GM12875 (cell line): ENCODE data around the gene PTPRG.

Source experiments
- H3K4me3 ChIP-seq: one replicate; pipeline ENCODE4 v1.5.1; 2011; ENCODE audit warnings: low read depth, low read length, control low read depth
- CTCF ChIP-seq: IDR thresholded peaks from 2 replicates; pipeline ENCODE4 v1.5.1; 2011; ENCODE audit warnings: low read depth, mild to moderate bottlenecking, control low read depth, inconsistent platforms, low read length, moderate library complexity, borderline replicate concordance; ENCODE audit not compliant: insufficient read depth

Gene PTPRG

GRCh38 chr3:61780455-61781228, 219.3 kb downstream of the PTPRG start:
- TF ChIP-seq CTCF, result no peak
- H3K4me3 ChIP-seq, result no peak overlapping the region

GRCh38 chr3:61783993-61784718, 222.8 kb downstream of the PTPRG start:
- no peak for TF ChIP-seq CTCF
- no peak overlapping the region for H3K4me3 ChIP-seq

- TF ChIP-seq CTCF, result no peak
- H3K4me3 ChIP-seq, result no peak overlapping the region
Measured at GRCh38 chr3:61788623-61789507, 227.5 kb downstream of the PTPRG start.

- H3K4me3 ChIP-seq, result no peak overlapping the region
- TF ChIP-seq CTCF, result no peak
Measured at GRCh38 chr3:61789861-61790260, 228.5 kb downstream of the PTPRG start.

- no peak overlapping the region for H3K4me3 ChIP-seq
Measured at GRCh38 chr3:61790411-61790810, 229.0 kb downstream of the PTPRG start.

GRCh38 chr3:61793056-61793455, 231.7 kb downstream of the PTPRG start:
- no peak for TF ChIP-seq CTCF
- no peak overlapping the region for H3K4me3 ChIP-seq

More at GRCh38 chr3:61790411-61790810, 229.0 kb downstream of the PTPRG start:
- no peak for TF ChIP-seq CTCF
